Panc1 (cell line): ENCODE measurements around the gene LITAF.

Experiments
- POLR2AphosphoS5 ChIP-seq: IDR thresholded peaks from 2 replicates; pipeline ENCODE4 v1.6.1; 2012; ENCODE audit warnings: mild to moderate bottlenecking, low read depth, low read length, moderate library complexity
- TF ChIP-seq, protein P1 (sequence below): fragments of 450-650 bp; IDR thresholded peaks from 2 replicates; pipeline ENCODE4 v1.5.1; 2017; ENCODE audit warnings: mild to moderate bottlenecking
- TF ChIP-seq, protein P2 (sequence below), 2 experiments: IDR thresholded peaks; 2 replicates each; pipeline ENCODE4 v1.6.1; 2011 to 2012; ENCODE audit warnings: low read depth in 2 of 2, control low read depth in 1 of 2, low read length in 1 of 2, mild to moderate bottlenecking in 1 of 2, moderate library complexity in 1 of 2; ENCODE audit not compliant: insufficient read depth in 1 of 2

- TF ChIP-seq, protein P1, sequence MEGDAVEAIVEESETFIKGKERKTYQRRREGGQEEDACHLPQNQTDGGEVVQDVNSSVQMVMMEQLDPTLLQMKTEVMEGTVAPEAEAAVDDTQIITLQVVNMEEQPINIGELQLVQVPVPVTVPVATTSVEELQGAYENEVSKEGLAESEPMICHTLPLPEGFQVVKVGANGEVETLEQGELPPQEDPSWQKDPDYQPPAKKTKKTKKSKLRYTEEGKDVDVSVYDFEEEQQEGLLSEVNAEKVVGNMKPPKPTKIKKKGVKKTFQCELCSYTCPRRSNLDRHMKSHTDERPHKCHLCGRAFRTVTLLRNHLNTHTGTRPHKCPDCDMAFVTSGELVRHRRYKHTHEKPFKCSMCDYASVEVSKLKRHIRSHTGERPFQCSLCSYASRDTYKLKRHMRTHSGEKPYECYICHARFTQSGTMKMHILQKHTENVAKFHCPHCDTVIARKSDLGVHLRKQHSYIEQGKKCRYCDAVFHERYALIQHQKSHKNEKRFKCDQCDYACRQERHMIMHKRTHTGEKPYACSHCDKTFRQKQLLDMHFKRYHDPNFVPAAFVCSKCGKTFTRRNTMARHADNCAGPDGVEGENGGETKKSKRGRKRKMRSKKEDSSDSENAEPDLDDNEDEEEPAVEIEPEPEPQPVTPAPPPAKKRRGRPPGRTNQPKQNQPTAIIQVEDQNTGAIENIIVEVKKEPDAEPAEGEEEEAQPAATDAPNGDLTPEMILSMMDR = no peak
- no peak for TF ChIP-seq POLR2AphosphoS5
- TF ChIP-seq, protein P2, sequence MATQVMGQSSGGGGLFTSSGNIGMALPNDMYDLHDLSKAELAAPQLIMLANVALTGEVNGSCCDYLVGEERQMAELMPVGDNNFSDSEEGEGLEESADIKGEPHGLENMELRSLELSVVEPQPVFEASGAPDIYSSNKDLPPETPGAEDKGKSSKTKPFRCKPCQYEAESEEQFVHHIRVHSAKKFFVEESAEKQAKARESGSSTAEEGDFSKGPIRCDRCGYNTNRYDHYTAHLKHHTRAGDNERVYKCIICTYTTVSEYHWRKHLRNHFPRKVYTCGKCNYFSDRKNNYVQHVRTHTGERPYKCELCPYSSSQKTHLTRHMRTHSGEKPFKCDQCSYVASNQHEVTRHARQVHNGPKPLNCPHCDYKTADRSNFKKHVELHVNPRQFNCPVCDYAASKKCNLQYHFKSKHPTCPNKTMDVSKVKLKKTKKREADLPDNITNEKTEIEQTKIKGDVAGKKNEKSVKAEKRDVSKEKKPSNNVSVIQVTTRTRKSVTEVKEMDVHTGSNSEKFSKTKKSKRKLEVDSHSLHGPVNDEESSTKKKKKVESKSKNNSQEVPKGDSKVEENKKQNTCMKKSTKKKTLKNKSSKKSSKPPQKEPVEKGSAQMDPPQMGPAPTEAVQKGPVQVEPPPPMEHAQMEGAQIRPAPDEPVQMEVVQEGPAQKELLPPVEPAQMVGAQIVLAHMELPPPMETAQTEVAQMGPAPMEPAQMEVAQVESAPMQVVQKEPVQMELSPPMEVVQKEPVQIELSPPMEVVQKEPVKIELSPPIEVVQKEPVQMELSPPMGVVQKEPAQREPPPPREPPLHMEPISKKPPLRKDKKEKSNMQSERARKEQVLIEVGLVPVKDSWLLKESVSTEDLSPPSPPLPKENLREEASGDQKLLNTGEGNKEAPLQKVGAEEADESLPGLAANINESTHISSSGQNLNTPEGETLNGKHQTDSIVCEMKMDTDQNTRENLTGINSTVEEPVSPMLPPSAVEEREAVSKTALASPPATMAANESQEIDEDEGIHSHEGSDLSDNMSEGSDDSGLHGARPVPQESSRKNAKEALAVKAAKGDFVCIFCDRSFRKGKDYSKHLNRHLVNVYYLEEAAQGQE (IDR thresholded peaks at IDR 0.05; ENCODE audit: insufficient read depth in 1 of 2, low read depth in 2 of 2, low read length in 1 of 2) = no peak
Observed at GRCh38 chr16:11514283-11514682, 72.4 kb downstream of the LITAF start.
